K562 (cell line): ENCODE data around the gene NT5DC2. TPM values are rescaled to one million over a fixed set of nuclear protein-coding genes. Genes with fewer than 3 reads are reported as not detected.

ENCODE experiments used
- ATAC-seq: fragments of 200-7000 bp; cut with Tn5 transposase; 3 replicates; pipeline ENCODE4 v1.9.1; 2020; ENCODE audit warnings: moderate library complexity
- BruUV-seq: library from RNA; stranded (reverse); fragments of 400-500 nt; replicated peaks from 2 replicates; lab custom pipeline; 2021; lab: Mats Ljungman, UMichigan
- CTCF ChIA-PET: fragments of 300-600 bp; formaldehyde crosslinking; extraction: SDS; loops from one replicate; lab custom pipeline; 2021; ENCODE audit warnings: low intra/inter-chr PET ratio; lab: Yijun Ruan, JAX
- POLR2A ChIA-PET: fragments of 300-600, 350-650 bp; sonication (Branson Sonifier 250); formaldehyde crosslinking; extraction: SDS; loops from one replicate; lab custom pipeline; 2021; ENCODE audit warnings: antibody characterized with exemption, inconsistent platforms; lab: Yijun Ruan, JAX
- DNase-seq, 4 experiments: peaks; one replicate each; pipeline versions ENCODE4 v3.0.0 to v3.0.0-alpha.2; 2011 to 2018; ENCODE audit warnings: low spot score in 3 of 4, mixed read lengths in 3 of 4; ENCODE audit errors: extremely low read depth in 1 of 4
- FAIRE-seq: peaks from 2 replicates; lab custom pipeline; 2011; peaks lifted over from hg19 to GRCh38; lab: Jason Lieb, UNC
- H2AFZ ChIP-seq: 2 replicates; pipeline ENCODE4 v1.6.0; 2011; ENCODE audit warnings: low read depth, low read length, control low read depth, inconsistent platforms
- H3K27ac ChIP-seq: fragments of 200-600 bp; 3 replicates; pipeline ENCODE4 v1.8.0; 2011; ENCODE audit warnings: low read depth, mild to moderate bottlenecking, control low read depth, inconsistent platforms, low read length, moderate library complexity, mixed read lengths; ENCODE audit errors: extremely low read depth
- H3K27me3 ChIP-seq, 2 experiments: fragments of 300-600 bp in 1 of 2; 2 replicates in 1 of 2; 3 replicates in 1 of 2; pipeline versions ENCODE4 v1.6.0 to v1.8.0; 2011; ENCODE audit warnings: inconsistent platforms in 2 of 2, low read length in 2 of 2, mild to moderate bottlenecking in 1 of 2, mixed read lengths in 1 of 2, moderate library complexity in 1 of 2; ENCODE audit not compliant: control insufficient read depth in 2 of 2, insufficient read depth in 2 of 2
- H3K36me3 ChIP-seq: fragments of 300-600 bp; 3 replicates; pipeline ENCODE4 v1.8.0; 2011; ENCODE audit warnings: mild to moderate bottlenecking, low read length, inconsistent platforms; ENCODE audit not compliant: control insufficient read depth, insufficient read depth
- H3K4me1 ChIP-seq, 2 experiments: fragments of 200-600 bp in 1 of 2; replicated peaks in 1 of 2; 2 replicates in 1 of 2; 3 replicates in 1 of 2; pipeline versions ENCODE4 v1.5.1 to v1.8.0; 2011; ENCODE audit warnings: inconsistent platforms in 2 of 2, low read length in 2 of 2, mild to moderate bottlenecking in 1 of 2, mixed read lengths in 1 of 2, moderate library complexity in 1 of 2; ENCODE audit not compliant: control insufficient read depth in 2 of 2, insufficient read depth in 2 of 2
- H3K4me2 ChIP-seq: 2 replicates; pipeline ENCODE4 v1.6.1; 2011; ENCODE audit warnings: low read length, control low read depth, inconsistent platforms, mixed read lengths; ENCODE audit not compliant: insufficient read depth
- H3K4me3 ChIP-seq: fragments of 200-600 bp; sonication (generic), shearing (Covaris generic); 2 replicates; pipeline ENCODE4 v1.5.1; 2016; ENCODE audit warnings: control low read depth, inconsistent platforms
- H3K79me2 ChIP-seq: fragments of 200-600 bp; 3 replicates; pipeline ENCODE4 v1.8.0; 2011; ENCODE audit warnings: low read length, inconsistent platforms; ENCODE audit not compliant: control insufficient read depth, insufficient read depth
- H3K9ac ChIP-seq, 2 experiments: 2 replicates each; pipeline versions ENCODE4 v1.6.0 to v1.6.1; 2011; ENCODE audit warnings: low read depth in 2 of 2, low read length in 2 of 2, control low read depth in 1 of 2, inconsistent platforms in 1 of 2, mild to moderate bottlenecking in 1 of 2, mixed read lengths in 1 of 2; ENCODE audit not compliant: insufficient read depth in 1 of 2
- H3K9me1 ChIP-seq: one replicate; pipeline ENCODE4 v1.6.0; 2011; ENCODE audit warnings: inconsistent platforms, mild to moderate bottlenecking, low read length, moderate library complexity; ENCODE audit not compliant: control insufficient read depth, insufficient read depth
- H3K9me3 ChIP-seq: replicated peaks from 2 replicates; pipeline ENCODE4 v1.5.1; 2011; ENCODE audit warnings: low read depth, low read length, inconsistent platforms; ENCODE audit not compliant: control insufficient read depth, insufficient read depth
- H4K20me1 ChIP-seq: replicated peaks from 2 replicates; pipeline ENCODE4 v1.6.1; 2011; ENCODE audit warnings: low read length, inconsistent platforms, mixed read lengths; ENCODE audit not compliant: control insufficient read depth, insufficient read depth
- C11orf30 ChIP-seq: fragments of 450-650 bp; IDR thresholded peaks from 2 replicates; pipeline ENCODE4 v1.6.1; 2016; ENCODE audit warnings: low read depth, mild to moderate bottlenecking
- EGR1 ChIP-seq: fragments of 450-650 bp; conservative IDR thresholded peaks from 2 replicates; pipeline ENCODE4 v1.6.1; 2017; ENCODE audit warnings: mild to moderate bottlenecking
- FIP1L1 ChIP-seq: fragments of 200-400 bp; formaldehyde crosslinking; IDR thresholded peaks from 2 replicates; pipeline ENCODE4 v1.6.1; 2018; ENCODE audit warnings: mild to moderate bottlenecking, low read depth, low read length; ENCODE audit not compliant: poor library complexity, severe bottlenecking
- HOXB6 ChIP-seq: fragments of 250-450 bp; sonication (Bioruptor Pico); IDR thresholded peaks from 2 replicates; pipeline ENCODE4 v1.5.1; 2022; ENCODE audit warnings: mild to moderate bottlenecking, borderline replicate concordance
- MAFG ChIP-seq: fragments of 450-650 bp; conservative IDR thresholded peaks from 2 replicates; pipeline ENCODE4 v1.6.1; 2016; ENCODE audit warnings: missing genetic modification characterization, missing compliant biosample characterization
- NFE2 ChIP-seq: IDR thresholded peaks from 2 replicates; pipeline ENCODE4 v1.6.1; 2014; ENCODE audit warnings: antibody characterized with exemption, low read depth
- SAFB ChIP-seq: fragments of 200-400 bp; formaldehyde crosslinking; IDR thresholded peaks from 2 replicates; pipeline ENCODE4 v1.6.1; 2017; ENCODE audit warnings: low read depth, low read length, borderline replicate concordance
- VEZF1 ChIP-seq: fragments of 200-800 bp; sonication (Bioruptor generic); IDR thresholded peaks from 2 replicates; pipeline ENCODE4 v1.6.1; 2017; ENCODE audit warnings: missing genetic modification characterization, missing compliant biosample characterization
- ZNF316 ChIP-seq: fragments of 450-650 bp; IDR thresholded peaks from 2 replicates; pipeline ENCODE4 v1.6.1; 2016
- WGBS: fragments of 100-300 bp; shearing (Covaris generic); methylation state at CpG from one replicate; pipeline ENCODE4 v1.1.6; 2016; ENCODE audit warnings: low coverage, mixed read lengths; ENCODE audit not compliant: insufficient coverage; ENCODE audit errors: missing lambda C conversion rate; 5-methylcytosine and 5-hydroxymethylcytosine counted together
- in situ Hi-C: fragments of 300-500 bp; cut with MboI; formaldehyde crosslinking; loops from 4 replicates; pipeline ENCODE4 v1.15.0; 2018; ENCODE audit warnings: inconsistent platforms, mixed read lengths
- intact Hi-C: fragments of 100-400 bp; cut with micrococcal nuclease; formaldehyde crosslinking; loops from 2 replicates; pipeline ENCODE4 v1.14.2; 2022
- polyA plus RNA-seq, 8 experiments: library from polyadenylated mRNA; depleted of rRNA in 4 of 8; stranded (reverse) in 5 of 8; unstranded in 3 of 8; fragments of >200 nt; fragmentation: Nextera tagmentation in 2 of 8; fragmentation: Illumina TruSeq in 1 of 8; extraction: Ambion mirVana in 2 of 8; extraction: Trizol in 1 of 8; gene quantifications; 2 replicates each; pipeline versions ENCODE4 v1.2.1 to v1.2.3, GENCODE V29; 2011 to 2014; ENCODE audit warnings: inconsistent platforms in 1 of 8, missing spikeins in 1 of 8
- total RNA-seq, 7 experiments: library from RNA; depleted of rRNA in 6 of 7; stranded (reverse); fragments of >200 nt in 6 of 7; fragmentation: Illumina TruSeq in 2 of 7; extraction: Trizol in 2 of 7; gene quantifications; 2 replicates each; pipeline versions ENCODE4 v1.2.1 to v1.2.3, GENCODE V29; 2011 to 2021; ENCODE audit warnings: low replicate concordance in 1 of 7

Gene NT5DC2
- total and polyA plus RNA-seq, 9 of the 15 experiments (the other 6 are each of a cell fraction or from before 2014, with no cell fraction given): 25.6 to 168 (median 122) TPM

DNA sequence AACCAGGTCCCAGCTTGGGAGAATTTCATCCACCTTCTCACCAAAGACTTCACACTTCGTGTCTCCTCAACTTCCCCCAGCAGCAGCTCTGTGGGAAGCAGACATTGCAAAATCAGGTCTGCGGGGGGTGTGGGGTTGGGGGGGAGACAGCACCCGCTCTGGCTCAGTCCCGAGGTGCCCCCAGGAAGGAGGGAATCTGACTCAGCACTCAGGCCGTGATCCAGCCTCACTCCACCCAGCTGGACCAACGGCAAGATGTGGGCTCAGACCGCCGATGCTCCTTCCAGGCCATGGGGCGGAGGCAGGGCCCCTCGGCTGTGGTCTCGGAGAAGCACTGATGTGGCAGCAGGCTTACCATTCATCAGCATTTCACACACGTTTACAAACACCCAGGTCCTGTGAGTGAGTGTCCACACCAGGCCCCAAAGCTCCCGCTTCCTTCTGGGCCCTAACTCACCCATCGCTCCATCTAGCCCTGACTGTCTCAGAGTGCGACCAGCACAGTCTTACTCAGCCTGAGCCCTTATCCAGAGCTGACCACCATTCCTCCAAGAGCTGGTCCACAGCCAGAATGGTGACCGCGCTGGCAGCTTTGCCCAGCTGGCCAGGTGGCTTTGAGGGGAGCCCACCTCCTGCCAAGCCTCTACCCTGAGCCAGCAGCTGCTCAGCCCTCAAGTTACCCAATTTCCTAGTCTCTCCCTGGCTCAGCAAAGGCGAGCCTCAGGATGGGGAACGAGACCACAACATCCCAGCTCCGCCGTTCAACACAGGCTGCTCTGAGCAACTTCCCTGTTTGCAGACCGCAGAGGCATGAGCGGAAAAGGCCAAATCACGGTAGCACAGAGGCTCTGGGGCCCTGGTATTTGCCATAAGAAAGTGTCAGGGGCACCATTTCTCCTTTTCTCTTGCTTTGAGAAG lies 35.3 kb downstream of the NT5DC2 start:
- Histone ChIP-seq H3K27ac (no peak overlapping the region), H3K9ac (peak overlapping the region in 1 of 2 experiments; percentile 55; a peak in 2 of 4 replicates), H2AFZ (0 out of 2 replicates have a peak overlapping the region, but pooled peaks have one; percentile 4), H3K79me2 (no peaks in the 10 kb centered on the region), H3K4me2 (no peak overlapping the region), H3K4me1 (peaks cover 5 to 52% of the 10 kb centered on the region in 2 experiments; a peak in 3 of 5 replicates), H4K20me1 (no peaks in the 10 kb centered on the region), H3K9me3 (no peaks in the 10 kb centered on the region), H3K36me3 (no peaks in the 10 kb centered on the region), H3K9me1 (no peaks in the 10 kb centered on the region), H3K4me3 (no peak overlapping the region), H3K27me3 (no peaks in the 10 kb centered on the region)
- TF ChIP-seq EGR1: peak; percentile 45; the same call in 1 of the 2 replicates
- no peak for TF ChIP-seq HOXB6 (CRISPR knock-in tag)
- no peak for TF ChIP-seq FIP1L1
- 0 out of 2 replicates have a peak, but pooled peaks have one; percentile 19 for TF ChIP-seq MAFG
- TF ChIP-seq SAFB: no peak
- TF ChIP-seq ZNF316: peak; percentile 55
- peak; percentile 56; the same call in 1 of the 2 replicates for TF ChIP-seq NFE2
- TF ChIP-seq VEZF1: peak; percentile 72
- TF ChIP-seq C11orf30: peak; percentile 62
- in situ Hi-C loops: no loop called here
- intact Hi-C loops: no loop called here
- POLR2A ChIA-PET: interaction anchor here (0.6 to 1.5 kb wide), 3 partner anchors 8 to 246 kb away, joined by 3 to 5 read pairs (median 4); no protein-coding TSS in a partner anchor
- peak; percentile 21 to 47 (median 36) for DNase-seq
- FAIRE-seq: no peak
- peak; percentile 14; the same call in 2 of the 3 replicates for ATAC-seq
- BruUV-seq: no TSS peak
- WGBS: 36% methylated on average over 20 of the region's 24 CpGs
- CTCF ChIA-PET: no interaction called here
